NCI-H128 (cell line): ENCODE measurements around the gene KCNK18.
"Not testable (repeated sequence)": the region's sequence is repeated elsewhere in the genome, so short reads cannot be mapped to it uniquely, and the experiment has no call there.

ENCODE experiments used
- DNase-seq: peaks from one replicate; lab custom pipeline; 2025; ENCODE audit not compliant: unreplicated experiment; lab: John Stamatoyannopoulos, UW

The KCNK18 gene

DNA sequence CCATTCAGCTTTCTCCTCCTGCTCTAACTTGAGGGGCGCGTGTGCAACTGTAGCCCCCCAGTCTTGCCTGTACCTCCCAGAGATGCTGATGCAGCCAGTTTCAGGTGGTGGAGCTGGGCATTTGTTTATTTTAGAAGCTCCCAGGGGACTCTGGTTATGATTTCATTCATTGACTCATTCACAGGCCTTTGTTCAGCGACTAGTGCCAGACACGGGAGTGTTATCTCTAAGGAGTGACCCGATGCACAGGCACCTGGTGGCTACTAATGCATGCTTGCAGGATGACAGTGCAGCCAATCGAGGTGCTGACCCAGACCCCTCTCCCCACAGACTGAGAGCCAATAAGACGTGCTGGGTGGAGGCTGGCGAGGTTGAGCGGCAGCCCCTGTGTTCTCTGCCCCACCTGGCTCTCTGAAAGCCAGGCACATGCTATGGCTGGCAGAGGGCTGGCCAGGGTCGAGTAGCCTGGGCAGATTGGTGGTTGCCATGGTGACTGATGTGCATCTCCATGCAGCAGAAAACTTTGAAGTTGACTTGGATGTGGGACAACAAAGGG is 23.9 kb downstream of the KCNK18 start:
- no peak for DNase-seq

- no peak for DNase-seq
Observed at GRCh38 chr10:117222552-117222951, 25.3 kb downstream of the KCNK18 start.

- DNase-seq: no peak
Observed at GRCh38 chr10:117222976-117223692, 25.8 kb downstream of the KCNK18 start.

DNA sequence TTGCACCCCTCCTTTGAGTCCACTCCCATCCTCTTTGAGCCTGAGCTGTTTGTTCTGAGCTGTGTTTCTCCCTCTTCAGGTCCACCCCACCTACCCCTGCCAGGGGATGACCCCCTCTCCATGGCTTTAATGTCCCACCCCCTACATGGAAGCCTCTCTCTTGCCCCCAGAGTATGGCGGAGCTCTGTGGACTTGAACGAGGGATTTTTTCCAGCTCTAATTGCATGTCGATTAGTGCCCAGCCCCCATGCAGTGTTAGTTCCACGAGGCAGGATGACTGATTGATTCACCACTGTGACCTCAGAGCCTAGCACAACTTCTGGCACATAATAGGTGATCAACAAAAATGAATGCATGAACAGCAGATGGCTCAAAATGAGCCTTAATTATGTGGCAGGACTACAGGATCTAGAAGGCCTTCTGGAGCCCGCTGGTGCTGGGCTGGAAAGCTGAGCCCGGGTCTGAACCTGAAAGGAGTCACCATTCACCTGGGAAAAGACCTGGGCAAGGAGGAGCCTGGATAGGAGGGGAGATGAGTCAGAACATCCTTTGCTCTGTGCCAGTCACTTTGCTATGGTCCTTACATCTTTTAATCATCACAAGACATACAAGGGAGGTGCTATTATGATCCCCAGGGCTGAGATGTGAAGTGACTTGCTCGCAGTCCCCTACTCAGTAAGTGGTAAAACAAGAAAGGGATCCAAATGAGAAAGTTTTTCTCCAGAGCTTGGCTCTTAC is 26.6 kb downstream of the KCNK18 start:
- no peak for DNase-seq

DNA sequence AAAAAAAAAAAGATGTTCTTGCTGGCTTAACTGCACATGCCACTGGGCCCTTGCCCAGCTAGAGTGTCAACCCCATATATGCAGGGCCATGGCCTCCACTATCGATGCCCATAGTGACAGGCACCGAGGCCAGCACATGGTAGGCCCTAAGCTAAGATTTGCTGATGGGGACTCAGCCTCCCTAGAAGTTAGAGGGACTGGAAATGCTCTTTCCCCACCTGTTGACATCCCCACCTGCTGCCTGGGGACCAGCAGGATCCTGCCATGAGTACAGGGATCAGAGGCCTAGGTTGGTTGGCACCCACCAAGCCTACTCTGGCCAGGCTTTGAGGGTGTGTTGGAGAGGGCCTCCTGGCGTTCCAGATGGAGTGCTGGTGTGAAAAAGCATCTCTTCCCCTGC is 27.6 kb downstream of the KCNK18 start:
- DNase-seq: no peak

DNA sequence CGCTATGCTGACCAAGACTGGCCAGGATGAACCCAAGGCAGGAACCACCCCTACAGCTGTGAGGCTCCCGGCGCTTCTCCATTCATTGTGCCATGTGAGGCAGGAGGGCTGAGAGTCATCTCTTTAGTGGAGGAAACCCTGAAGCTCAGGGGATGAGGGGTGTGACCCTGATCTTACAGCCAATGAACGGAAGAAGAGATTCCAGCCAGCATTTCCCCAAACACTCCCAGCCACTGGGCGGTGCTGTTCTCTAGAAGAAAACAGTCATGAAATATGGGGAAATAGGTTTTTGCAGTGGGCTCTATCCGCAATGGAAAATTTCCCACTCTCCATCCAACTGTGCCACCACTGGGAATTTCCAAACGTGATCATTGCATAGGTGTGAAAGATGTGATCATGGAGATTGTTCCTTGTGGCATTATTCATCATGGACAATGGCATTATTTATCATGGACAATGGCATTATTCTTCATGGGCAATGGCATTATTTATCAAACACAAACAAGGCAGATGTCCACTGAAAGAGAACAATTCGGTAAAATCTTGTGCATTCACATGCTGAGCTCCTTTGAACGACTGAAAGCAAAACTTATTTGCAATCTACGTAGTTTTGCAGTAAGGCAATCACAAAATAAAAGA is 29.6 kb downstream of the KCNK18 start:
- DNase-seq: no peak

DNA sequence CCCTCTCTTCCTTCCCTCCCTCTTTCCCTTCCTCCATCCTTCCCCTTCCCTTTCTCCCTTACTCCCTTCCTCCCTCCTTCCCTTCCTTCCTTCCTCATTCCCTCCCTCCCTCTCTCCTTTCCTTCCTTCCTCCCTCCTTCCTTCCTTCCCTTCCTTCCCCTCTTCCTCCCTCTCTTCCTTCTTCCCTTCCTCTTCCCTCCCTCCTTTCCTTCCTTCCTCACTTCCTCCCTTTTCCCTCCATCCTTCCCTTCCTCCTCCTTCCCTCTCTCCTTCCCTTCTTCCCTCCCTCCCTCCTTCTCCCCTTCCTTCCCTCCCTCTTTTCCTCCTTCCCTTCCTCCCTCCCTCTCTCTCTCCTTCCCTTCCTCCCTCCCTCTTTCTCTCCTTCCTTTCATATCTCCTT is 30.9 kb downstream of the KCNK18 start:
- DNase-seq: no peak

DNA sequence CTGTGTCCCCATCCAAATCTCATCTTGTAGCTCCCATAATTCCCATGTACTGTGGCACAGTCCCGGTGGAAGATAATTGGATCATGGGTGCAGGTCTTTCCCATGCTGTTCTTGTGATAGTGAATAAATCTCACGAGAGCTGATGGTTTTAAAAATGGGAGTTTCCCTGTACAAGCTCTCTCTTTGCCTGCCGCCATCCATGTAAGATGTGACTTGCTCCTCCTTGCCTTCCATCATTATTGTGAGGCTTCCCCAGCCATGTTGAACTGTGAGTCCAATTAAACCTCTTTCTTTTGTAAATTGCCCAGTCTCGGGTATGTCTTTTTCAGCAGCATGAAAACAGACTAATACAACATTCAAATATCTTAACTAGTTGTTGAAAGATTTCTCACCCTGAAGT is 32.8 kb downstream of the KCNK18 start:
- not testable (repeated sequence) for DNase-seq

- DNase-seq: no peak
Observed at GRCh38 chr10:117237401-117237991, 40.2 kb downstream of the KCNK18 start.

- no peak for DNase-seq
Observed at GRCh38 chr10:117239051-117239450, 41.8 kb downstream of the KCNK18 start.

DNA sequence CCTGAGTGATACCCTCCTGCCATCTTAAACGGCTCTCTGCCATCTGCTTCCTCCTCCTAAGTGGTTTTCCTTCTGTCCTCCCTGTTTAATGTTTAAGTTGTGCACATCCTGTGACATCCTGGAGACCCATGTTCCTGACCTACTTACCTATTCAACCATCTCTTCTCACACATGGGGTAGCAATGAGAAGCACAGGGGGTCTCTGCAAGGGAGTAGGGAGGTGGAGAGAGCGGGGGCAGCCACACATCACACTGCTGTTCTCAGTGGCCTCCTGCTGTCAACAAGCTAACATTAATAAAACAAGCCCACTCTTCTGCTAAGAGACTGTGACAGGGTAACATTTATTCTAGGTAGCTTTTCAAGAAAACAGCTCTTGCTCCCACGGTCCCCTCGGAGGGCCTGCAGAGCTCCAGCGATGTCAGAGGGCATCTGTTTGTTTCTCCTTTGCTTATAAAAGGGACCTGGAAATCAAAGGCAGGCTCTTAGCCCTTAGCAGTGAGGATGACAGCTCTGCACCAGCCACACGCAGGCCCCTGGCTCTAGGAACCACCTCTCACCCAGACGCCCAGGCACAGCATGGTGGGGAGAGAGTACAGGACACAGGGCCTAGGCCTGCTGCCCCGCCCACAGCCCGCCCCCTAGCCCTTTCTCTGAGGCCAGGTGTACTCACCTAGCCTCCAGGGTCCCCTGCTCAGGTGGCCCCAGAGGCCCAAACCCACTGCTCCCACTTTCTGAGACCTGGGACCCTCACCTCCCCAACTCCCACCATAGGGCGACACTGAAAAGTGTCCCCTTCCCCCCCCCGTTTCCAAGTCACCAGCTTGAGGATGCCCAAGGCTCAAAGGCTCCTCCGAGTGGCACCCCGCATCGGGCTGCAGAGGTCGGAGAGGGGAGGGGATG is 42.7 kb downstream of the KCNK18 start:
- no peak for DNase-seq

DNA sequence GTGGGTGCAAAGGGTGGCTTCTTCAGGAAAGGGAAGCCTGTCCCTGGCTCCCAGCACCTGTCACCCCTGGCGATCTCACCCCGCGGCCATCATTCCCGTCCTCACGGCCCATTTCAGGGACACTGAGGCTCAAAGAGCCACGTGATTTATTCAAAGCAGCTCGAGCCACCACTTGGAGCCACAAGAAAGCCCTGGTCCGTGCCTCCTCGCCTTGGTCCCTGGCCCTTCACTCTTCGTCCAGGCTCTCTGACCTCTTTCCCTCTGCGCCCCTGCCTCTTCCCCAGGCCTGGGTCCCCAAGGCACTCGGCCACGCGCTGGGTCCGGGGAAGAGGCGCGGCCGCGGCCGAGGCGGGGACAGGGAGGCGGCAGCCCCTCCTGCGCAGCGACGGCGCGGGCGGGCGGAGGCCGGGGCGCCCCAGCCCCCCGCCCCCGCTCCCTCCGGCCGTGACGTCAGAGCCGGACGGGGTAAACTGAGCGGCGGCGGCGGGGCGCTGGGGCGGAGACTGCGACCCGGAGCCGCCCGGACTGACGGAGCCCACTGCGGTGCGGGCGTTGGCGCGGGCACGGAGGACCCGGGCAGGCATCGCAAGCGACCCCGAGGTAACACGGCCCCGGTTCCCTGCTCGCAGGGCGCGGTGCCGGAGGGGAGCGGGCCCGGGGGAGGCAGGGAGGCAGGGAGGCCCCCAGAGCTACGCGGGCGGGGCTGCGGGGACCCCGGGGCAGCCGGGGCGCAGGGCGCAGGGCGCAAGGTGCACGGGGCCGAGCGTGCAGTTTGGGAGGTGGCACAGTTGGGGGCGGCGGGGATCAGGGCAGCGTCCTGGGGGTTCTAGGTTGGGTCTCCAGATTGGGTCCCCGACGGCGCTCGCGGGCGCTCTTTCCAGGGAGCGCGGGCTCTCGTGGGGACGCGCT is 43.6 kb downstream of the KCNK18 start, which contains the start of gene SLC18A2:
Gene SLC18A2, plus strand, starts transcription at position 494 of the 909 bp plus-strand sequence. CDS start 580 bp downstream, outside the sequence.
- no peak for DNase-seq

DNA sequence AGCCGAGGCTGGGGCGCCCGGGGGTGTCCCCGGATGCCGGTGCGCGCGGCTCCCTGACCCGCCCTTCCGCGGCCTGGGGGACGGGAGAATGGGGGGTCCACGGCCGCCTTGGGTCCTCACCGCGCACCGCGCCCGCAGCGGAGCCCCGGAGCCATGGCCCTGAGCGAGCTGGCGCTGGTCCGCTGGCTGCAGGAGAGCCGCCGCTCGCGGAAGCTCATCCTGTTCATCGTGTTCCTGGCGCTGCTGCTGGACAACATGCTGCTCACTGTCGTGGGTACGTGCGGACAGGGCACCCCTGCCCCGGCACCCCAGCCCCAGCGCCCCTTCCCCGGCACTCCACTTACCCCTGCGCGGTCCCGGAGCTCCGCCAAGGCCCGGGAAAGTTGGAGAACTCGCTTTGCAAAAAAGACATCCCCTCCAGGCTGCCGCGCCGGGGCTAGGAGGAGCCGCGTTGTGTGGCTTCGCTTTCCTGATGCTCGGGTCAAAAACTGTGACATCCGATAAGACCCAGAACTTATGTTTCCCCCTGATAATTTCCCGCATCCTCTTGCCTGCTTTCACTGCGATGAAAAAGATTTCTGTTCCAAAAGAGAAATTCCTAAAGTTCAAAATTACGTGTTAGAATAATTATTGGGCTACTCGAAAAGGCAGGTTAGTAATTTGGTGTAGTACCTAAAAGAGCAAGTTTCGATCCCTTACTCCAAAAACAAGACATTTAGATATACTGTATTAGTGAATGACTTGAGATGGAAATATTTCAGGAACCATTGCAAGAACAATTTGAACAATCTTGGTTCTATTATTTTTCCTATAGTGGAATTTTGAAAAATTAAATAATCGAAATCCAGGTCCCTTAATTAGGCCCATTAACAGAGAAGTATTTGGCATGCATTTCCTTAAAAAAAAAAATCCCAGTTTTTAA is 44.5 kb downstream of the KCNK18 start:
- no peak for DNase-seq

DNA sequence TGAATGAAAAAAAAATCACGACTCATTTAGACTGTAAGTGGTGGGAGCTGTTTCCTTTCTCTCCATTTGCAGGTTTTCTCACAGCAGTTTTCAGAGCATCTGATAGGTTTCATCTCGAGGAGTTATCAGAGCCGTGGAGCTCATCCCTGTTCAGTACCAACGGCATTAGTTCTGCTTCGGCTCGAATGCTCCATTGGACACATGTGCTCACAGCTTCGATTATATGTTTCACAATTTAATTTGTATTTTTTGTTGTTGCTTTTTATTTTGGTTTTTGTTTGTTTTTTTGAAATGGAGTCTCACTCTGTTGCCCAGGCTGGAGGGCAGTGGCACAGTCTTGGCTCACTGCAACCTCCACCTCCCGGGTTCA is 45.2 kb downstream of the KCNK18 start:
- DNase-seq: no peak

DNA sequence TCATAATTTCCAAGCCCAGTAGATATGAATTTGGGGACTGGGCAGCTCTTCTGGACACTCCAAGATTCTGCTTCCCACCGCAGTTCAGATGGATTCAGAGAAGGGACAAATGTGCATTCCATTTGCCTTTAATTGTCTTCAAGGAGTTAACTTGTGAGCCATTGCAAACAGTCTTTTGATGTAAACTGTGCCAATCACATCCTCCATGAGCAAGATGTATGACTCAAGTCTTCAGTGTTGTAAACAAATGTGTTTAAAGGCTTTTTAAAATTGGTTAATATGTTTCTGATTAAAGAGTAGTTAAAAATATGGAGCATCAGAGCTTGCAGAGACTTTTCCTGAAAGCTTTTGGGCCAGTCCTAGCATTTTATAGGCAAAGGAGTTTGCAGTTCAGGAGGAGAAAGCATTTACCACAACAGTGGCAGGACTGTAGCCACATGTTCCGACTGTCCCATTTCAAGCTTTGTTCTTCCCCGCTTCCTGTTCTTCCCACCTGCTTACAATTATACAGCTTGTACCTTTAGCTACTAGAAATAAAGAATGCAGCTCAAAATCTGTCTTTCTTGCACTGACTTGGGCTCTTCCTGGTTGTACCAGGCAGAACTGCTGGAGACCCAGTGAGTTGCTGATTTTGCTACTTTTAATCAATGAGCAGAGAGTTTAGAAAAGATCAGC is 49.8 kb downstream of the KCNK18 start:
- no peak for DNase-seq

DNA sequence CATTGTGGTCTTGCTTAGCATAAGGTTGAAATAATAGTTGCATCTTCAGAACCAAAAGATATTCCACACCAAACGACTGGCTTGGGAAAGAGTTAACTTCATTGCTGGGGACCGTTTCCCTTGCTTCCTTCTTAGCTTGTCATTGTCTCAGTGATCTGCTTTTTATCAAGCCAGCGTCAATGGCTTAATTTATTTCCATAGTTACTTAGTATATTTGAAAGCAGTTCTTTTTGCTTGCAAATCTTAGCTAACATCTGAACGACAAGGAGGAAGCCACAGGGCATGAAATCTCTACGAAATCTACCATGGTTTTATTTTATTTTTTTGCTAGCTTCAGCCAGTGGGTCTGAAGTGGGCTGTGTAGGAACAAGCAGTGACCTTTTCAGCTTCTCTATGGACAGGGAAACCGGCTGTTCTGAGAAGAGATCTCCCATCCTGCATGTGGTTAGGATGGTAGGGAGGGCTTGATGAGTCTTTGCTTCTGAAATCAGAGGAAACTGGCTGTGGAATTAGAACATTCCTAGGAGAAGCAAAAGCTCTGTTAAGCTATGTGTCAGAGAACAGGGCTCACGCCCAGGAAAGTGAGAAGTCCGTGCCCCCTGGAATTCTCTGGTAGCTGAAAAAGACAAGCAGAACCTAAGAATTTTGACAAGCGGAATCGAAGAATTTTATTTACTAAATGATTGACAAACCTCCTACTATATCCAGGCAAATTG is 51.6 kb downstream of the KCNK18 start:
- DNase-seq: no peak

GRCh38 chr10:117249493-117250093 is 52.3 kb downstream of the KCNK18 start:
- no peak for DNase-seq
